HL-60 (cell line): ENCODE results near the gene PTX4.
A peak's percentile ranks its signal among the peaks of the same experiment; 100 is the strongest.

Source experiments
- CTCF ChIP-seq: IDR thresholded peaks from one replicate; pipeline ENCODE4 v1.5.1; 2011; ENCODE audit warnings: low read length, control low read depth, inconsistent platforms; ENCODE audit not compliant: insufficient read depth
- POLR2AphosphoS5 ChIP-seq: IDR thresholded peaks from 2 replicates; pipeline ENCODE4 v1.6.1; 2012; ENCODE audit warnings: low read depth
- REST ChIP-seq: IDR thresholded peaks from 2 replicates; pipeline ENCODE4 v1.6.1; 2012; ENCODE audit warnings: low read depth; ENCODE audit not compliant: insufficient replicate concordance

DNA sequence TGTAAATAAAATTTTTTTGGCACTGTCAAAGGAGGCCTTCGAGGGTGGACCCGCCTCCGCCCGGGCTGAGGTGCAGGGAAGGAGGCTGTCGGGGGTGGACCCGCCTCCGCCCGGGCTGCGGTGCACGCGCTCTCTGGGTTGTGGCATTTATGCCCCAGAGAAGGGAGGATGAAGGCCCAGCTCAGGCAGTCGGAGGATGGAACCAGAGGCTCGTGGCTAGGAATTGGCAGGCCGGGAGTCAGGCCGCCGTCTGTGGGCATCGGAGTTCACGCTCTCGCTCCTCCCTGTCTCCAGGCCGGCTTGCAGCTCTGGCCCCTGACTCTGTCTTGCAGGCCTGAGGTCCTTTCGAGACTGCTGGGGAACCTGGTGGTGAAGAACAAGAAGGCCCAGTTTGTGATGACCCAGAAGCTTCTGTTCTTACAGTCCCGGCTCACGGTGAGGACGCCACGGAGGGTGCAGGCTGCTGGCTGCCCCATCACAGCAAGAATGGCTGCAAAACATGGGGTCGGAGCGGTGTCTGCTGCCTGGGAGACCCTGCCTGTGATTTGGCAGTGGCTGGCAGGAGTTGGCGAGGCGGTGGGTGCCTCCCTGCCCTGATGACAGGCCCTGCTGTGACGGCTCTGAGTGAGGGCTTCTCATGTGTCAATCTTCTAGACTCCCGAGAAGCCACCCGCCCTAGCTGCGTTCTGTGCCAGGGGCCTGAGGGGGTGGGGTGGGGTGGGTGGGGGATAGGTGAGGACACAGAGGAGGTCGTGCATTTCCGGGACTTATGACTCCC, 10.3 kb upstream of the PTX4 start:
- TF ChIP-seq POLR2AphosphoS5 (0 out of 2 replicates have a peak, but pooled peaks have one; percentile 31), CTCF (no peak), REST (no peak)
